Fibroblast of skin of right quadriceps (primary cell): ENCODE measurements around the gene RHBDL1.

Experiments
- DNase-seq: peaks from one replicate; pipeline ENCODE4 v3.0.0-alpha.2; 2013

The RHBDL1 gene

DNA sequence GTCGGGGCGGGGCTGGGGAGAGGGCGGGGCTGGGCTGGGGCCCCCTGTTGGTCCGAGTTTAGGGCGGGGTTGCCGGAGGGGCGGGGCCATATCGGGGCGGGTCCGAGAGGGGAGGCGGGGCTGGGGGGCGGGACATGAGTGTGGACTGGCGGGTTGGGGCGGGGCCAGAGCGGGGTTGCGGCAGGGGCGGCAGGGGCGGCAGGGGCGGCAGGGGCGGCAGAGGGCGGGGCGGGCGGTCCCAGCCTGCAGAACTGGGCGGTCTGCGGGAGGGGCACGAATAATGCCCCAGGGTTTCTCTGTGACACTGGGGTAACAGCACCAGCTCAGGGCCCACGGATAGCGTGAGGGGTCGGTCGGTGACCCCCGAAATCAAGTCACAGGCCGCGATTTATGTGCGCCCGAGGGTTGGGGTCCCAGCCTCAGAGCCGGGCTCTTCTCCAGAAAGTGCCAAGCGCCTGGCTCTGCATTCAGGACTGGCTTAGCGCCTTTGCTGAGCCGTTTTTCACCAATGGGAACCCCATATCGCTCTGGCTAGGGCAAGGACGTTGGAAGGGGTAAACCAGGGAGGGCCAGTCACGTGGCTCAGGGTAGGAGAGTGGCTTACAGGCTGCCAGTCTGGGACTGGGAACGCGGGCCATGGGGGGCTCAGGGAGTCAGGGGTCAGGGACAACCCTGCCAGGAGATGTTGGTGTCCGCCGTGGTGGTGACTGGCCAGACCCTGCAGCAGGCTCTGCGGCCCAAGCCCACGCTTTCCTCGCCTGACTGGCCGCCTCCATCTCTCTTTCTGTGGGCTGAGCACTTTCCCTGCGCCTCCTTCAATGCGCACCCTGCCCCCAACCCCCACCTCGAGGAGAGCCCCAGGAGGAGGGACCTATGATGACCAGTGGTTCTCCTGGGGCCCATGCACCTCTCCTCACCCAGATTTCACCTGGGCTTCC, 38.1 kb upstream of the RHBDL1 start:
- DNase-seq = peak; percentile 89

- DNase-seq = no peak
These were observed 37.4 kb upstream of the RHBDL1 start for GRCh38 chr16:638034-638543.

DNA sequence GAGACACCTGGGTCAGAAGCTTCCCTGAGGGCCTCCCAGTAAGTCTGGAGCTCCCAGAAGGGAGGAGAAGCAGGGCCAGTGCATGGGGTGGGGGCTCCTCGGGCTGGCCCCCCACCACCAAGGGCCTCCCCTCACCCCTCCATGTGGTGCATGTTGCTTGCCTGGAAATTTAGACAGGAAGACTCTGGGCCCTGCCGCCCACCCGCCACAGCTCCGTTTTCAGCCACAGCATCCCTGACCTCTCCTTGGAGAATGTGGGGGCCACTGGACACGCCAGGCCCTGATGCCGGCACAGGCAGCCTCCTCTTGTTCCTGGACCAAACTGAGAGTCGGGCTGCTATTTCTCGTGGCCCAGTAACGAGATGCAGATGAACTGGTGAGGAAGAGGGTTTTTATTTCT, 36.6 kb upstream of the RHBDL1 start:
- no peak for DNase-seq

DNA sequence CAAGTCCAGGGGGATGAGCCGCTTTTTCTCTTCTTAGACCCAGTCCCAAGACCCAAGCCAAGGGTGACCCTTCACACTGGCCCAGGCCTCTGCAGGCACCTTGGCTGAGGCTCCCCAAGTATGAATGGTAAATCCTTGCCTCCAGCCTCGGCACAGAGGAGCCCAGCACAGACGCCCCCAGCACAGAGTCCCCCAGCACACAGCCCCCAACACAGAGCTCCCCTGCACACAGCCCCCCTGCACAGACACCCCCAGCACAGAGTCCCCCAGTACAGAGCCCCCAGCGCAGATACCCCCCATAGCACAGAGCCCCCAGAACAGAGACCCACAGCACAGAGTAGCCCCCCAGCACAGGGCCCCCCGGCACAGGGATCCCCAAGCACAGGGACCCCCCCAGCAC, 34.9 kb upstream of the RHBDL1 start:
- DNase-seq = no peak

GRCh38 chr16:641326-642188, 33.9 kb upstream of the RHBDL1 start, which contains the start of gene MCRIP2:
Gene MCRIP2, plus strand, starts transcription at chr16:641828. Its CDS starts 164 bp downstream, at chr16:641992.
- DNase-seq = peak; percentile 57

DNA sequence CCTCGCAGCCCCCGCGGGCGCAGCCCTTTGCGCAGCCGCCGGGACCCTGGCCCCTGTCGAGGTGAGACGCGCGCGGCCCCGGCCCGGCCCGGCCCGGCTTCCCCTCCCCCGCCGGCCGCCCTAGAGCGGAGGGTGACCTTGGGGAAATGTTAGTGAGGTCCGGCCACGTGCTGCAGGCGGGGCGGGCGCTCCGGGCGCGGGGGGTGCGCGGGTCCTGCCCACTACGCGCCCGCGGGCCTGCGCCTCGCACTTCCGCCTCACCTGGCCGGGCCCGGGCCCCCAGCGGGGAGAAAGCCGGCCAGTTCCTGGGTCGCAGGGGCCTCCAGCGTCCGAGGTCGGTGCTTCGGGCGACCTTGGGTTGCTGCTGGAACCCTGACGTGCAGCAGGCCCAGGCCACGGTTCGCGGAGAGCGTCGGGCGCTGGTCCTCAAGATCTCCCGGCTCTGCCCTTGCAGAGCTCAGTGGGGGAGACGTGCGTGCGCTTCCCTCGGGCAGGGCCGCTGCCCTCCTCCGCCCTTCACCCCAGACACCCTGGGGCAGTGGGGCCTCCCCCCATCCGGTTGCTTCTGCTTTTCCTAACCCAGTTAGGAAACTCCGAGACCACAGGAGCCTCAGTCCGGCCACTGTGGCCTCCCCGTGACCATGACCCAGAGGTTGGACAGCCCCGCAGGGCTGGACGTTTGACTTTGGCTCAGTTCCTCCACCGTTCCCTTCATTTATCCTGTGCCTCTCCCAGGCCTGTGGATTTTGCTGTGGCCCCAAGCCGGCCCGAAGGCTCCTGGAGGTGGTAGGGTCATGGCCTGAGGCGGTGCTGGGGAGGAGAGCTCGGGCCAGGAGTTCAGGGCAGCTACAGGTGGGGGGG, 33.1 kb upstream of the RHBDL1 start:
- no peak for DNase-seq

- DNase-seq = no peak
These were observed 32.5 kb upstream of the RHBDL1 start for GRCh38 chr16:643050-643368.

DNA sequence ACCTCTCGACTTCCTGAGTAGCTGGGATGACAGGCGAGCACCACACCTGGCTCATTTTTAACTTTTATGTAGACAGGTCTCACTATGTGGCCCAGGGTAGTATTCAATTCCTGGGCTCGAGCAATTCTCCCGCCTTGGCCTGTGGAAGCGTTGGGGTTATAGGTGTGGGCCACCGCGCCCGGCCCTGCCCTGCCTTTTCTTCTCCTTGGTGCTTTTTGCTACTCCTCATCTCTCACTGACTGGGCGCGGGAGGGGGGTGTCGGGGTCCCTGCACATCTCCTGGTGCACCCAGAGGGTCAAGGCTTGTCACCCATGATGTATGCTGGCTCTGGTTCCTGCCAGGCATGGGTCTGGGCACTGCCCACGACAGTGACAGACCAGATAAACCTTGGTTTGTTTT, 30.9 kb upstream of the RHBDL1 start:
- no peak for DNase-seq

GRCh38 chr16:645852-646678, 29.4 kb upstream of the RHBDL1 start:
- no peak for DNase-seq

GRCh38 chr16:646679-647172, 28.7 kb upstream of the RHBDL1 start:
- no peak for DNase-seq

- no peak for DNase-seq
These were observed 28.1 kb upstream of the RHBDL1 start for GRCh38 chr16:647173-647902.

DNA sequence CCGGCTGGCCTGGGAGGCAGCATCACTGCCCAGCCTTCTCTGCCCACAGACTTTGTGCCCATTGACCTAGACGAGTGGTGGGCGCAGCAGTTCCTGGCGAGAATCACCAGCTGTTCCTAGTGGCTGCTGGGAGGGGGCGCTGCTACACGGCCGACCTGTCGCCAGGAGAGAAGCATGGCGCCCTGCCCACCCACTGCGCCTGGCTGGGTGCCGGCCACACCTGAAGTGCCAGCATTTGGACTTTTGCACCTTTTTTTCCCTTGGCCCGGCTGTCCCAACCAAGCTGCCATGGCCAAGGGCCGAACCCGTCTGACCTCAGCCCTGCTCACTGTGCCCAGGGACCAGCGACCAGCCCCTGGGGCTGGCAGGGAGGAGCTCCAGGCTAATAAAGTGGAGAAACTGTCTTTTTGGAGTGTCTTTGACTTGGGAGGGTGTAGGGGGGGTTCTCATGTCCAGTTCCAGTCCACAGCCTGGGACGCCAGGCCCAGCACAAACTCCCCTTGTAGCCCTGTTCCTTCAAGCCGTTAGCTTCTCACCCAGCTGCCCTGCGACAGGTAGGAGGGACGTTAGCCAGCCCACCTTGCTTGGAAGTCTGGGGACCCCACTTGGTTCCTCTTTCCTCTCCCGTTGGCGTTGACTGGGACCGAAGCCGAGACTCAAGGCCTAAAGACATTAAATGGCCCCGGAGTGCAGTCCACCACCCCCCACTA, 27.2 kb upstream of the RHBDL1 start:
- peak; percentile 20 for DNase-seq

GRCh38 chr16:648781-649589, 26.5 kb upstream of the RHBDL1 start, which contains the start of gene WDR90:
Gene WDR90, plus strand, starts transcription at chr16:649365. Its CDS starts 52 bp downstream, at chr16:649417.
- DNase-seq = peak; percentile 88

GRCh38 chr16:649631-650030, 25.8 kb upstream of the RHBDL1 start:
- DNase-seq = no peak

DNA sequence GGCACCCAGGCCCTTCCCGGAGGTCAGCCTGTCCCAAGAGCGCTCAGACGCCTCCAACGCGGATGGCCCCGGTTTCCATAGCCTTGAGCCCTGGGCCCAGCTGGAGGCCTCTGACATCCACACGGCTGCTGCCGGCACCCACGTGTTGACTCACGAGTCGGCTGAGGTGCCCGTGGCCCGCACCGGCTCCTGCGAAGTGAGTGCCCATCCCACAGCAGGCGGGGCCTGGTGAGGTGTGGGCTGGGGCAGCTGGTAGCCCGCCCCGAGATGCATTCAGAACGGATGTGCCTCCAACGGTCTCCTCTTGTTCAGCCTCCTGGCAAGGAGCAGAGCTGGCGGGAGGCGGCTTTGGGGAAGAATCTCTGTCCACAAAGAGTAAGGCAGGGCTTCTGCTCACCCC, 23.6 kb upstream of the RHBDL1 start:
- no peak for DNase-seq

DNA sequence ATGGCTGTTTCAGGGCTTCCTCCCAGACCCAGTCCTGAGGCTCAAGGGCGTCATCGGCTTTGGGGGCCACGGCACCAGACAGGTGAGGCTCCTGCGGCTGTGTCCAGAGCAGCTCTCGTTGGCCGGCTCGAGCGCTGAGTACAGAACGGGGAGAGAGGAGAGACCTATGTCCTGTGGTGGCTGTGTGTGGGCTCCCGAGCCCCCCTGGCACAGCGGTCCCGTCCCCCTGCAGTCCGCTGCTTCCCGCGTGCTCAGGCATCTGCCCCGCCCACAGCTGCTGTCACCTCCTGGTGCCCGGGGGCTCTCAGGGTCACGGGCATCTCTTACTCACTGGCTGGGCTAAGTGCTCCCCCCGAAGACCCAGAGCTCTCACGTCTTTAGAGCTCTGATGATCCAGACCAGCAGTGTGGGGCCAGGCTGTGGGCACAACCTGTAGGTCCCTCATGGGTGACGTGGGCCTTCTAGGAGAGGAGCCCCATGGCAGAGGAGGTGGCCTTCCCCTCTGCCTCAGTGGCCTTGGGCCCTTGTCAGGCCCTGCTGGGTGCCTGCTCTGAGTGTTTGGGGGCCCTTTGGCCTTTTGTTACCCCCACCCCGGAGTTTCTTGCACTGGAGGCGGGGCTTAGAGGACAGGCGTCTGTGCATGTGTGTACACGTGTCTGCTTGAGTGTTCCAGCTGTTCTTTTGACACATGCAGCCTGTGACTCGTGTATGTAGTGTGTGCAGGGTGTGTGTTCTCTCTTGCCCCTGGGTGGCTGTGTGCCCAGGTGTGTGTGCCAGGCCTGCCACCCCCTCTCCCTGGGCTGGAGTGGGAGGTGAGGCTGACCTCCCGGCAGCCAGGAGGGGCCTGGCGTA, 22.8 kb upstream of the RHBDL1 start:
- no peak for DNase-seq

DNA sequence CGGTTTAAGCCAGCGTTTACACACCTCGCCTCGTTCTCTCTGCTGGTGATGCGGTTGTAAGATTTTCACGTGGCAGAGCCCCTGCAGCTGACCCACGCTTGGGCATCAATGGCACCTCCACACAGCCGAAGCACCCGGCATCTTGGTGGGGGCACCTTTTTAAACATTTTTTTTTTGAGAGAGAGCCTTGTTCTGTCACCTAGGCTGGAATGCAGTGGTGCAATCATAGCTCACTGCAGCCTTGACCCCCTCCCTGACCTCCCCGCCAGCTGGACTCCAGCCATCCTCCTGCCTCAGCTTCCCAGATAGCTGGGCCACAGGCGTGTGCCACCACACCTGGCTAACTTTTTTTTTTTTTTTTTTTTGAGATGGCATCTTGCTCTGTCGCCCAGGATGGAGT, 21.4 kb upstream of the RHBDL1 start:
- DNase-seq = no peak

DNA sequence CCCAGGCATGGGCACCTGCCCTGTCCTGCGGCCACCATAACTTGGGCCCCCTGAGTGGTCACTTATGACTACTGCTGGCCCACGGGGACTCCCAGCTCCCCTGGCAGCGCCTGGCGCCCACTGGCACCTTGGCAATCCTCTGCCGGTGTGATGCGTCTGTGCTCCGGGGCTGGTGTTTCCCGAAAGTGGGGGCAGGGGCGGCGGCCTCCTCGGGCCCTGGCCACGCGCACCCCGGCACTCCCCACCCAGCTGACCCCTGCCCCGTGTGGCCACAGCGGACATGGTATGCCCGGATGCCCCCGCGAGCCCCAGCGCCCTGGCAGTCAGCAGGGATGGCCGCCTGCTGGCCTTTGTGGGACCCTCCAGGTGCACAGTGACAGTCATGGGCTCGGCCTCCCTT, 18.0 kb upstream of the RHBDL1 start:
- DNase-seq = no peak
